H1 (cell line): ENCODE data around the gene SEMA4D. TPM values are rescaled to one million over a fixed set of nuclear protein-coding genes. Genes with fewer than 3 reads are reported as not detected.

Experiments
- CTCF ChIA-PET: fragments of 300-600 bp; sonication (Branson Sonifier 250); formaldehyde crosslinking; loops from one replicate; lab custom pipeline; 2021; ENCODE audit not compliant: partially characterized antibody; lab: Charles Lee
- POLR2A ChIA-PET: fragments of 300-600 bp; sonication (Branson Sonifier 250); formaldehyde crosslinking; loops from one replicate; lab custom pipeline; 2021; ENCODE audit warnings: inconsistent platforms; ENCODE audit not compliant: partially characterized antibody; lab: Charles Lee
- DNase-seq, 2 experiments: peaks; one replicate each; pipeline versions ENCODE4 v3.0.0 to v3.0.0-alpha.2; 2010 to 2022; ENCODE audit warnings: low spot score in 2 of 2, low read depth in 1 of 2, mixed read lengths in 1 of 2
- FAIRE-seq: peaks from 2 replicates; lab custom pipeline; 2011; peaks lifted over from hg19 to GRCh38; lab: Jason Lieb, UNC
- H2AFZ ChIP-seq: 2 replicates; pipeline ENCODE4 v1.8.1; 2012; ENCODE audit warnings: low read length, inconsistent platforms
- H2AK5ac ChIP-seq: 2 replicates; pipeline ENCODE4 v1.6.1; 2013; ENCODE audit warnings: low read depth, low read length
- H2BK120ac ChIP-seq: replicated peaks from 2 replicates; pipeline ENCODE3; 2013; ENCODE audit warnings: low read depth, low read length, inconsistent platforms
- H2BK12ac ChIP-seq: 2 replicates; pipeline ENCODE4 v1.6.1; 2013; ENCODE audit warnings: low read depth, low read length
- H2BK15ac ChIP-seq: 2 replicates; pipeline ENCODE4 v1.6.1; 2013; ENCODE audit warnings: low read length
- H2BK20ac ChIP-seq: 2 replicates; pipeline ENCODE4 v1.6.1; 2013; ENCODE audit warnings: low read length
- H2BK5ac ChIP-seq: 2 replicates; pipeline ENCODE4 v1.6.1; 2013; ENCODE audit warnings: low read depth, low read length
- H3K14ac ChIP-seq: 2 replicates; pipeline ENCODE4 v1.6.1; 2013; ENCODE audit warnings: inconsistent platforms; ENCODE audit not compliant: insufficient read length
- H3K18ac ChIP-seq: 2 replicates; pipeline ENCODE4 v1.6.1; 2013; ENCODE audit warnings: low read length; ENCODE audit errors: extremely low read depth
- H3K23ac ChIP-seq: 2 replicates; pipeline ENCODE4 v1.6.1; 2013; ENCODE audit warnings: inconsistent platforms; ENCODE audit not compliant: insufficient read length
- H3K23me2 ChIP-seq: 2 replicates; pipeline ENCODE4 v1.6.1; 2013; ENCODE audit warnings: low read depth, low read length
- H3K27ac ChIP-seq: 2 replicates; pipeline ENCODE4 v1.6.1; 2011; ENCODE audit warnings: low read depth, low read length, inconsistent platforms
- H3K27me3 ChIP-seq, 4 experiments: replicated peaks in 1 of 4; 1 replicate in 1 of 4; 2 replicates in 3 of 4; pipeline versions ENCODE4 v1.6.1 to v1.8.1; 2011 to 2013; ENCODE audit warnings: low read length in 3 of 4, mild to moderate bottlenecking in 3 of 4, inconsistent platforms in 2 of 4, mixed read lengths in 2 of 4, moderate library complexity in 1 of 4; ENCODE audit not compliant: control insufficient read depth in 3 of 4, insufficient read depth in 3 of 4; ENCODE audit errors: extremely low read depth in 1 of 4
- H3K36me3 ChIP-seq, 4 experiments: 2 replicates each; pipeline versions ENCODE4 v1.6.1 to v1.8.1; 2011 to 2013; ENCODE audit warnings: mild to moderate bottlenecking in 4 of 4, low read length in 3 of 4, moderate library complexity in 2 of 4, control low read depth in 1 of 4, inconsistent platforms in 1 of 4; ENCODE audit not compliant: insufficient read depth in 4 of 4, control insufficient read depth in 2 of 4
- H3K4ac ChIP-seq: replicated peaks from 2 replicates; pipeline ENCODE3; 2013; ENCODE audit warnings: low read length, low read depth, mixed read lengths, inconsistent platforms; ENCODE audit not compliant: insufficient read length
- H3K4me1 ChIP-seq, 4 experiments: replicated peaks in 1 of 4; 1 replicate in 1 of 4; 2 replicates in 3 of 4; pipeline versions ENCODE4 v1.6.1 to v1.8.1; 2011 to 2013; ENCODE audit warnings: low read length in 3 of 4, inconsistent platforms in 2 of 4, mixed read lengths in 1 of 4; ENCODE audit not compliant: insufficient read depth in 4 of 4, control insufficient read depth in 3 of 4
- H3K4me2 ChIP-seq, 2 experiments: 2 replicates each; pipeline versions ENCODE4 v1.6.1 to v1.8.1; 2011 to 2013; ENCODE audit warnings: low read depth in 2 of 2, low read length in 2 of 2, control low read depth in 1 of 2, inconsistent platforms in 1 of 2, mild to moderate bottlenecking in 1 of 2; ENCODE audit not compliant: insufficient read depth in 1 of 2
- H3K4me3 ChIP-seq, 4 experiments: fragments of 200-600, 300-600 bp in 1 of 4; sonication (generic), shearing (Covaris generic), sonication (Bioruptor Twin) in 1 of 4; 2 replicates each; pipeline versions ENCODE4 v1.5.1 to v1.8.1; 2011 to 2016; ENCODE audit warnings: low read length in 4 of 4, low read depth in 3 of 4, control low read depth in 2 of 4, inconsistent platforms in 2 of 4, mild to moderate bottlenecking in 2 of 4, mixed read lengths in 1 of 4, moderate library complexity in 1 of 4; ENCODE audit not compliant: insufficient read depth in 2 of 4; ENCODE audit errors: extremely low read depth in 1 of 4
- H3K56ac ChIP-seq: replicated peaks from 2 replicates; pipeline ENCODE3; 2013; ENCODE audit warnings: low read depth, mild to moderate bottlenecking, mixed read lengths, low read length, inconsistent platforms; ENCODE audit not compliant: insufficient read length
- H3K79me1 ChIP-seq: 2 replicates; pipeline ENCODE4 v1.6.1; 2013; ENCODE audit warnings: low read depth, low read length, control low read depth
- H3K79me2 ChIP-seq, 2 experiments: 2 replicates each; pipeline versions ENCODE4 v1.6.1 to v1.8.1; 2012 to 2013; ENCODE audit warnings: low read length in 2 of 2, mild to moderate bottlenecking in 2 of 2, inconsistent platforms in 1 of 2; ENCODE audit not compliant: insufficient read depth in 2 of 2, control insufficient read depth in 1 of 2
- H3K9ac ChIP-seq, 4 experiments: replicated peaks in 1 of 4; 1 replicate in 1 of 4; 2 replicates in 3 of 4; pipeline versions ENCODE4 v1.6.1 to v1.8.1; 2011 to 2013; ENCODE audit warnings: low read depth in 3 of 4, low read length in 3 of 4, control low read depth in 2 of 4, mild to moderate bottlenecking in 2 of 4, moderate library complexity in 2 of 4, inconsistent platforms in 1 of 4; ENCODE audit errors: extremely low read depth in 1 of 4
- H3K9me3 ChIP-seq, 2 experiments: 2 replicates each; pipeline versions ENCODE4 v1.6.1 to v1.8.1; 2012 to 2013; ENCODE audit warnings: mild to moderate bottlenecking in 2 of 2, moderate library complexity in 2 of 2, control low read depth in 1 of 2, inconsistent platforms in 1 of 2, low read depth in 1 of 2, low read length in 1 of 2, mixed read lengths in 1 of 2; ENCODE audit not compliant: insufficient read depth in 2 of 2
- H4K20me1 ChIP-seq, 2 experiments: replicated peaks in 1 of 2; 2 replicates each; pipeline versions ENCODE3 to v1.8.1; 2011 to 2013; ENCODE audit warnings: inconsistent platforms in 2 of 2, low read length in 2 of 2, mild to moderate bottlenecking in 1 of 2; ENCODE audit not compliant: insufficient read depth in 2 of 2, control insufficient read depth in 1 of 2
- H4K5ac ChIP-seq: 2 replicates; pipeline ENCODE4 v1.6.1; 2013; ENCODE audit warnings: low read length, low read depth, mixed read lengths, inconsistent platforms; ENCODE audit not compliant: insufficient read length
- H4K8ac ChIP-seq: 2 replicates; pipeline ENCODE4 v1.8.0; 2013; ENCODE audit warnings: mild to moderate bottlenecking, moderate library complexity, low read length, inconsistent platforms; ENCODE audit not compliant: insufficient read depth; ENCODE audit errors: extremely low read depth
- H4K91ac ChIP-seq: replicated peaks from 2 replicates; pipeline ENCODE3; 2013; ENCODE audit warnings: low read length, mixed read lengths, inconsistent platforms; ENCODE audit not compliant: insufficient read length
- CREB1 ChIP-seq: IDR thresholded peaks from 2 replicates; pipeline ENCODE4 v1.6.1; 2012; ENCODE audit warnings: inconsistent platforms
- KDM4A ChIP-seq: IDR thresholded peaks from one replicate; pipeline ENCODE4 v1.7.1; 2012; ENCODE audit warnings: low read depth, mild to moderate bottlenecking, moderate library complexity, low read length, inconsistent platforms; ENCODE audit not compliant: severe bottlenecking
- YY1 ChIP-seq: IDR thresholded peaks from 2 replicates; pipeline ENCODE4 v1.6.1; 2011; ENCODE audit warnings: low read depth, mild to moderate bottlenecking, low read length
- WGBS, 2 experiments: shearing (Covaris generic) in 1 of 2; methylation state at CpG; one replicate each; pipeline versions ENCODE4 v1.1.6 to v1.1.7; 2013 to 2015; ENCODE audit warnings: low lambda C conversion rate in 2 of 2, mixed read lengths in 2 of 2, inconsistent platforms in 1 of 2, low coverage in 1 of 2, missing lambda C conversion rate in 1 of 2; ENCODE audit not compliant: insufficient replicate concordance in 2 of 2, insufficient coverage in 1 of 2, insufficient read length in 1 of 2; ENCODE audit errors: extremely low coverage in 1 of 2, missing lambda C conversion rate in 1 of 2; 5-methylcytosine and 5-hydroxymethylcytosine counted together
- polyA plus RNA-seq, 7 experiments: library from polyadenylated mRNA; depleted of rRNA in 3 of 7; stranded (reverse) in 5 of 7; unstranded in 2 of 7; fragments of >200 nt in 5 of 7; fragments of 200-250 nt in 2 of 7; gene quantifications; 1 replicate in 5 of 7; 2 replicates in 1 of 7; 4 replicates in 1 of 7; pipeline versions ENCODE4 v1.2.1 to v1.2.3, GENCODE V29; 2011 to 2013; ENCODE audit warnings: missing spikeins in 2 of 7, mixed read lengths in 2 of 7
- total RNA-seq: library from RNA; stranded (reverse); fragmentation: NEBNext Ultra II Directional; extraction: Animal tissue kit (Norgen Biotek cat#: 25700); gene quantifications from 2 replicates; pipeline ENCODE4 v1.2.1, GENCODE V29; 2021

The SEMA4D gene
- total and polyA plus RNA-seq, 2 of the 8 experiments (the other 6 are each of a cell fraction or from before 2014, with no cell fraction given): 21.0 to 70.4 TPM

DNA sequence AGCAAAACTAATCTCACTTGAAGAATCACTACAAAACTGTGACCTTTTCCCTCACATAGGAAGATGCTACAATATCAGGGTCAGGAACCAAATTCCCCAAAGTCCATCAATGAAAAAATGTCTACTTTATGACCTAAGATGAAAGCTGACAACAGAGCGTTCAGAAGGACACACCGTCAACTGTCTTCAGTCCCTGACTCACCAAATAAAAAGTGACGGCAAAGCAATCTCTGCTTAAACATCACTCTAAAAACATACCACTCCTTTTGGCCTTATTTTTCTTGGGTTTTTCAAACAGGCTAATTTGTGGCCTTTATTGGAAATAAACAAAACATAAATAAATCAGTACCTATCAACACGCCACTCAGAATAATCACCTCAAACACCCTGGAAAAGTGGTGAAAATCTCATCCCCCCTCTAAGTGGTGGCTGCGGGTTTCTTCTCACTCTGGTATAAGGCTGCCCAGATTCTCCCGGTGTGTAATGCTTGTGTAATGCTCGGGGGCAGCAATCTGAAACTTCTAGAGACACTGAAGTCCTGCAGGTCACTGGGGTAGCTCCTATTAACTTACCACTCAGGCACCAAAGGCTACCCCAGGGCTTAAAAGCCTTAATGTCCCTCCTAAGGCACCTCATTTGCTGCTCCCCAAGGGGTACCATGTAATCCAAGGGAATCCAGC, 29.5 kb downstream of the SEMA4D start:
- Histone ChIP-seq H3K27ac (no peak overlapping the region), H2BK5ac (no peak overlapping the region), H3K36me3 (0 out of 8 replicates have a peak, but pooled peaks cover 0 to 3% (median 0%) of the 10 kb centered on the region in 4 experiments), H4K5ac (no peak overlapping the region), H4K20me1 (peaks cover 3 to 13% of the 10 kb centered on the region in 2 experiments), H3K56ac (no peak overlapping the region), H3K14ac (no peak overlapping the region), H3K4me3 (no peak overlapping the region), H3K23me2 (no peaks in the 10 kb centered on the region), H4K8ac (no peak overlapping the region), H3K27me3 (no peaks in the 10 kb centered on the region), H3K9ac (no peak overlapping the region), H2BK15ac (no peak overlapping the region), H4K91ac (no peak overlapping the region), H3K4me2 (no peak overlapping the region), H2BK120ac (no peak overlapping the region), H3K9me3 (no peaks in the 10 kb centered on the region), H3K4me1 (peaks cover 6 to 34% (median 22%) of the 10 kb centered on the region in 4 experiments), H2AFZ (no peak overlapping the region), H2BK20ac (no peak overlapping the region), H2AK5ac (no peak overlapping the region), H3K79me2 (peaks cover 4 to 93% of the 10 kb centered on the region in 2 experiments), H2BK12ac (no peak overlapping the region), H3K18ac (peak overlapping the region; percentile 17; the same call in 1 of the 2 replicates), H3K4ac (no peak overlapping the region), H3K23ac (no peak overlapping the region), H3K79me1 (peaks cover 32% of the 10 kb centered on the region)
- no peak for TF ChIP-seq YY1
- no peak for TF ChIP-seq KDM4A
- TF ChIP-seq CREB1: no peak
- CTCF ChIA-PET: interaction anchor here (1.1 to 1.4 kb wide), 3 partner anchors 15 to 80 kb away, joined by 3 to 9 read pairs (median 3); no protein-coding TSS in a partner anchor
- WGBS, 2 experiments: 86% methylated on average over 7 of the region's 7 CpGs; no CpG with 5 or more reads in 1 of the 2 experiments
- FAIRE-seq (no peak), DNase-seq (no peak)
- POLR2A ChIA-PET: interaction anchor here (0.6 to 0.9 kb wide), 2 partner anchors 11 to 19 kb away, joined by 3 read pairs; no protein-coding TSS in a partner anchor
